HG03108 (cell line): ENCODE measurements around the gene ABCG8.
"Not testable (repeated sequence)": the region's sequence is repeated elsewhere in the genome, so short reads cannot be mapped to it uniquely, and the experiment has no call there.

ENCODE experiments used
- ATAC-seq: cut with Tn5 transposase; IDR thresholded peaks from one replicate; pipeline ENCODE4 v1.9.1; 2021; ENCODE audit warnings: moderate library complexity; ENCODE audit not compliant: unreplicated experiment

The ABCG8 gene

GRCh38 chr2:43906448-43907109 is 67.8 kb downstream of the ABCG8 start:
- ATAC-seq: no peak

DNA sequence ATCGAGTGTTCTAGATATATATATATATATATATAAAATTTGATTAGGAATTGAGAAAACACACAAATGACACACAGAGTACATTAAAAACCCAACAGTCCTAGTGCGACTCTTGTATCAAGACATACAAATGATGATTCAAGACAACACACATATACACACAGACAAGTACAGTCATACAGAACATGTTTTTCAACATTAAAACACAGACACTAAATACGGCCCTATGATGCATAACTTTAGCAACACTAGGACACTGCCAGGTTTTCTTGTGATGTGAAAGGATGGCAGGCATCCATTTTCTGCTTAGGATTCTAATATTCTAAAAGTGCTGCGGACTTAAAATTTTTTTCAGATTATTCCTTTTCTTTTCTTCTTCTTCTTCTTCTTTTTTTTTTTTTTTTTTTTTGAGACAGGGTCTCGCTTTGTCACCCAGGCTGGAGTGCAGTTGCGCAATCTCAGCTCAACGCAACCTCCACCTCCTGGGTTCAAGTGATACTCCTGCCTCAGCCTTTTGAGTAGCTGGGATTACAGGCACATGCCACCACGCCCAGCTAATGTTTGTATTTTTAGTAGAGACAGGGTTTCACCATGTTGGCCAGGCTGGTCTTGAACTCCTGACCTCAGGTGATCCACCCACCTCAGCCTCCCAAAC is 72.5 kb downstream of the ABCG8 start:
- ATAC-seq: not testable (repeated sequence)

DNA sequence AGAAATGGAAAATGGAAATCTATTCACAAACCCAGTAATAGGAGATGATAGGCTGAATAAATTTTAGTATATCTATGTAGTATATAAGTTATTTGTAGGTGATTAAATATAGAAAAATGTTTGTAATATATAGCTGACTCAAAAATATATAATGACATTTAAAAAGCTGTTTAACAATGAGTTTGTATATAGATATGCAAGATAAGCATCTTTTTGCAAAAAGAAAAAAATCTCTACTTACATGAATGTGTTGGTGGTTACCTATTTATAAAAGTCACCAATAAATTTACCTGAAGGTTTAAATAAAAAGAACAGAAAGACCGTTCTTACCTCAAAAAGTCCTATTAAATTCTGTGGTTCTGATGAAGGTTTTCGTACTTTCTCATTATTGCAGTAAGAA is 85.7 kb downstream of the ABCG8 start:
- no peak for ATAC-seq

DNA sequence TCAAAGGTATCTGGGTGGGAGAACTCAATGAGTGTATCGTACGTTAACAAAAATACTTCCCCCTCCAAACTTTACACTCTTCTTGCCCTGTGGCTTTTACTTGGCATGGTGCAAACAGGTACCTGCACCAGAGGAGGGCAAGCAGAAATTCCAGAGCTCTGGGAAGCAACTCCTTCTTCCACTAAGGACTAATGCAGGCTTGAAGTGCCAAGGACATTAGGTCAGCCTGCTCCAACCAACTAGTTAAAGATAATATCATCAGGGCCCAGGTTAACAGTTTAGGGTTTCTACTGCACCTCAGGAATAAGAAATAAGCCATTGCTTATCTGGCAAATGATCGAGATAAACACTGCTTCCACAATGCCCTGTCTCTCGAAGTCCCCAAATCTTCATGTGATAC is 86.7 kb downstream of the ABCG8 start:
- ATAC-seq: no peak

GRCh38 chr2:43927442-43927841 is 88.7 kb downstream of the ABCG8 start:
- ATAC-seq: no peak

DNA sequence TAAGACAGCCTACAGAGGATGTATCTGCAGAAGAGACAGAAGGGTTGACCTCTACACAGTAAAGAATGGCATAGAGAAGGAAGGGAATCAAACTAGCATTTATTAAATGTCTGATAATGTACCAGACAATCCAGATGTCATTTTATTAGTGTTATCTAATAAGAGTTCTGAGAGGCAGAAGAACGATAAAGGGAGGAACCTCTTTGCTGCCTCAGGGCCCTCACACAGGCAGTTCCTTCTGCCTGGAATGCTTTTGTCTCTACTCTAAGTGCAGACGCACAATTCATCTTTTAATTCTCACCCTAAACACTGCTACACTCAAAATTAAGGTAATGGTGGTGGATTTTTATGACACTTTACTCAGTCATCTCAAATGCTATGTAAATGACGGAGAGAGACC is 92.5 kb downstream of the ABCG8 start:
- ATAC-seq: no peak
